Activated CD4-positive, alpha-beta T cell treated with anti-CD3 and anti-CD28 coated beads, Interleukin-2, amount 10 ng/mL, durations not matched to agents 7 days and 5 days (primary cell): ENCODE data around the gene VEGFA. TPM values are rescaled to one million over a fixed set of nuclear protein-coding genes. Genes with fewer than 3 reads are reported as not detected.
"Not testable (repeated sequence)": the region's sequence is repeated elsewhere in the genome, so short reads cannot be mapped to it uniquely, and the experiment has no call there.

Experiments used
- CTCF ChIA-PET: fragments of 350-600 bp; sonication (Branson Sonifier 250); formaldehyde crosslinking; loops from one replicate; lab custom pipeline; 2021; ENCODE audit warnings: antibody characterized with exemption; lab: Charles Lee
- POLR2A ChIA-PET: fragments of 350-600 bp; sonication (Branson Sonifier 250); formaldehyde crosslinking; loops from one replicate; lab custom pipeline; 2021; ENCODE audit warnings: antibody characterized with exemption; lab: Charles Lee
- DNase-seq: peaks from one replicate; pipeline ENCODE4 v3.0.0-alpha.2; 2020
- H3K27ac Mint-ChIP-seq: one replicate; pipeline ENCODE4 v1.8.0; 2021; ENCODE audit warnings: mild to moderate bottlenecking, moderate library complexity, mixed read lengths
- H3K27me3 Mint-ChIP-seq: one replicate; pipeline ENCODE4 v1.8.0; 2021; ENCODE audit warnings: mixed read lengths
- H3K36me3 Mint-ChIP-seq: one replicate; pipeline ENCODE4 v1.8.0; 2021; ENCODE audit warnings: low read depth, mixed read lengths
- H3K4me1 Mint-ChIP-seq: one replicate; pipeline ENCODE4 v1.8.0; 2021; ENCODE audit warnings: mixed read lengths
- H3K4me3 Mint-ChIP-seq: one replicate; pipeline ENCODE4 v1.8.0; 2021; ENCODE audit warnings: mild to moderate bottlenecking, moderate library complexity, mixed read lengths
- H3K9me3 Mint-ChIP-seq: one replicate; pipeline ENCODE4 v1.8.0; 2021; ENCODE audit warnings: mixed read lengths
- total RNA-seq, 2 experiments: library from RNA; stranded (reverse); gene quantifications; one replicate each; pipeline ENCODE4 v1.2.3, GENCODE V29; 2021

Gene VEGFA
- total RNA-seq, 2 experiments from 2014 or later = 23.7 to 25.8 TPM

DNA sequence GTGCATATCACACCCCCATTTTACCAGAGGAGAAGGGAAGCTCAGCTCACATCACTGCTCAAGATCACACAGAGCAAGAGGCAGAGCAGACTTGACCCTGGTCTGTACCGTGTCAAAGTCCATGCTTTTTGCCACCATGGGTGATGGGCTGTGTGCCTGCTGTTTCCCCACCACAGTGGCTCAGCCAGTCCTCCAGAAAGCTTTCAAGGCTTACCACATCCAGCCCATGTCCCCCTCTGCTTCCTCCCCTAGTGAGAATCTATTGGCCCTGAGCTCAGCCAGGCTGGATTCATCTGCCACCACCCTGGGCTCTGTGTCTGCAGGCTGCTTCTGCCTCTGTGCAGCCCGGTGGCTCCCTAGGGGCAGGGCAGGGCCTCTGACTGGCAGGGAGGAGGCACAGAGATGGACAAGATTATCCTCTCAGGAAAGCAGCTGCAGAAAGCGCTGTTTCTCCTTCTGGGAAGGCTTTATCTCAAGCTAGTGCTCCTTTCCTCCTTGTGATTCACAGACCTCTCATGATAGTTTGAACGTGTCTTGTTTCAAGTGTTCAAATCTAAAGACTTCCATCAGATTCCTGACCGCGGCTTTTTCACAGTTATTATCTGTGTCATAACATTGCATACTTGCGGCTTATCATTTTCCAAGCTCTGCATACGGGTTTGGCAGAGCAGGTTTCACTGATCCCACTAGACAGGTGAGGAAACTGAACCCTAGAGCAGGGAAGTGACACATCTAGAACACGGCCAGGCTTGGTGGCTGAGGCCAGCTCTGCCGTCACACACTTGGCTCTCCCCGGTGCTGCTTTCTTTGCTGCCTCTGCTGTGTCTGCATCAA lies 37.4 kb downstream of the VEGFA start:
- Mint-ChIP-seq H3K9me3 (no peaks in the 10 kb centered on the region), H3K4me3 (no peak overlapping the region), H3K27me3 (peaks cover 4% of the 10 kb centered on the region), H3K36me3 (no peaks in the 10 kb centered on the region), H3K4me1 (no peaks in the 10 kb centered on the region), H3K27ac (no peak overlapping the region)
- ChIA-PET CTCF (interaction anchor here (0.8 to 2.3 kb wide), 6 partner anchors 10 to 271 kb away, joined by 3 to 11 read pairs (median 3); partner anchors contain the start of gene VEGFA), POLR2A (interaction anchor here (0.7 kb wide), 1 partner anchor 40 kb away, joined by 3 read pairs; no protein-coding TSS in a partner anchor)
- no peak for DNase-seq

DNA sequence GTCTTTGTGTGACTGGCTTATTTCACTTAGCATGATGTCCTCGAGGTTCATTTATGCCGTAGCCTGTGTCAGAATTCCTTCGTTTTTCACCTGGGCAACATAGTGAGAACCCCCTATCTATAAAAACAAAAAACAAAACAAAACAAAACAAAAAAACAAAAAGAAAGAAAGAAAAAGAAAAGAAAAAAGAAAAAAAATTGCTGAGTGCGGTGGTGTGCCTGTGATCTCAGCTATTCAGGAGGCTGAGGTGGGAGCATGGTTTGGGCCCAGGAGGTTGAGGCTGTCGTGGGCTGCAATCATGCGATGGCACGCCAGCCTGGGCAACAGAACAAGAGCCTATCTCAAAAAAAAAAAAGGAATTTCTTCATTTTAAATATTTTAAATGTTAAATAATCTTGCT lies 38.4 kb downstream of the VEGFA start:
- Mint-ChIP-seq H3K4me1 (peaks cover 6% of the 10 kb centered on the region), H3K4me3 (no peak overlapping the region), H3K27me3 (peaks cover 4% of the 10 kb centered on the region), H3K9me3 (no peaks in the 10 kb centered on the region), H3K27ac (no peak overlapping the region), H3K36me3 (no peaks in the 10 kb centered on the region)
- DNase-seq = no peak
- ChIA-PET CTCF (interaction anchor here (0.7 to 2.3 kb wide), 3 partner anchors 9 to 72 kb away, joined by 3 to 11 read pairs (median 4); no protein-coding TSS in a partner anchor), POLR2A (no interaction called here)

DNA sequence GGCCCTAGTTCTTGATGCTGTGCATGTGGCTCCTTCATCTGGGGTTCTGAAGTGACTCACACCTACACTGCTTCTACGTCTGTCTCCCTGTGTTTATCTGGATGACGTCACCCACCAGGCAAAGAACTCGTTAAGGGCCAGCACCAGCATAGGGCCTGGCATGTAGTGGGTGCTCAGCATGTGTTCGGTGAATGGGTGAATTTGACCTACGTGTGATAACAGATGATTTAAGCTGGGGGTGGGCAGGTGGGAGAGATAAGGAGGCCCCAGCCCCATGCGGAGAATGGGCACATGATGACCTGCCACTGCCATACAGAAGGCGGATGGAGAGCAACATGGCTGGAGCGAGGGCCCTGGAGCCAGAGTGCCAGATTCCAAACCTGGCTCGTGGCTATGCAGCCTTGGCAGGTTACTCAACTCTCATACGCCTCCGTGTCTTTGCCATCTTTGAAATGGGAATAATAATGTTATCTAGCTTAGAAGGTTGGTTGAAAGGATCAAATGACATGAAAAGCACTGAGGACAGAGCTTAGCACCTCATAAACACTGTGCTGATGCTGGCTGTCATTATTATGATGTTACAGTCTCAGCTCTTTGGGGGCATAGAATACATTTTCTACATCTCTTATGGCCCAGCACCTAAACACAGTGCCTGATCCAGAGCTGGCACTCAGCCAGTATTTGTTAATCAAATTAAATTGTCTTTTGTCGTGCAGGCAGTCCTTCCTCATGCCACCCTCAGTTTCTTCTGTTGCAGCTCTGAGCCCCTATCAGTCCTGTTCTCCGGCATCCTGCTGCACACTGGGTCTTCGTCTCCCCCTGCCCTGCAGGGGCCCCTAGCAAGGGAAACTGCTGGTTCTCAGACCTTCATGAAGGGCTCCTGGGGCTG lies 39.6 kb downstream of the VEGFA start:
- H3K4me3 Mint-ChIP-seq = no peak overlapping the region
- H3K27ac Mint-ChIP-seq = no peak overlapping the region
- ChIA-PET POLR2A (no interaction called here), CTCF (no interaction called here)
- no peaks in the 10 kb centered on the region for H3K9me3 Mint-ChIP-seq
- no peak for DNase-seq
- peaks cover 9% of the 10 kb centered on the region for H3K4me1 Mint-ChIP-seq
- no peaks in the 10 kb centered on the region for H3K36me3 Mint-ChIP-seq
- peaks cover 4% of the 10 kb centered on the region for H3K27me3 Mint-ChIP-seq

DNA sequence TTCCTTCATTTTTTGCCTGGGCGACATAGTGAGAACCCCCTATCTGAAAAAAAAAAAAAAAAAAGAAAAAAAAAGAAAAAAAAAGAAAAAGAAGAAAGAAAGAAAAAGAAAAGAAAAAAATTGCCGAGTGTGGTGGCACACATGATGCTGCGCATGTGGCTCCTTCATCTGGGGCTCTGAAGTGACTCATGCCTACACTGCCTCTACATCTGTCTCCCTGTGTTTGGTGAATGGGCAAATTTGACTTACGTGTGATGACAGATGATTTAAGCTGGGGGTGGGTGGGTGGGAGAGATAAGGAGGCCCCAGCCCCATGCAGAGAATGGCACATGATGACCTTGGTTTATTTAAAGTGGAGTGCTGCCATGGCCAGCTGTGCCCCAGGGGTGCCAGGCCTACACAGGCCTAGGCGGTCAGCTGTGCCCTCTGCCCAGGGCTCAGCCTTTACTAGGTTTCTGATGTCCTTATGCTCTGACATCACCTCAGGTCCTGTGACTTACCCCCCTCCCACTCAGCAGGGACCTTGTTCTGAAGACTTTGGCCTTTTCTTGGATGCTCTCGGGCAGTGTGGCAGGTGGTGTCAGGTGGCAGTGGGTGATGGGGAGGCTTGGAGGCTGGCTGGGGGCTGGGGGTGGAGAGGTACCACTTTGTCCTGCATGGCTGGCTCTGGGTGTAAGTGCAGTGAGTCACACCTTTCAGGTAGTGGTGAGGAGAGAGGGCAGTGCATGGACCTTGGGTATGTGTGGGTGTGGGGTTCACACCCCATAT lies 41.1 kb downstream of the VEGFA start:
- no peaks in the 10 kb centered on the region for H3K9me3 Mint-ChIP-seq
- no peaks in the 10 kb centered on the region for H3K36me3 Mint-ChIP-seq
- DNase-seq = no peak
- peaks cover 4% of the 10 kb centered on the region for H3K27me3 Mint-ChIP-seq
- H3K4me3 Mint-ChIP-seq = no peak overlapping the region
- ChIA-PET CTCF (no interaction called here), POLR2A (no interaction called here)
- H3K4me1 Mint-ChIP-seq = peaks cover 9% of the 10 kb centered on the region
- H3K27ac Mint-ChIP-seq = no peak overlapping the region

DNA sequence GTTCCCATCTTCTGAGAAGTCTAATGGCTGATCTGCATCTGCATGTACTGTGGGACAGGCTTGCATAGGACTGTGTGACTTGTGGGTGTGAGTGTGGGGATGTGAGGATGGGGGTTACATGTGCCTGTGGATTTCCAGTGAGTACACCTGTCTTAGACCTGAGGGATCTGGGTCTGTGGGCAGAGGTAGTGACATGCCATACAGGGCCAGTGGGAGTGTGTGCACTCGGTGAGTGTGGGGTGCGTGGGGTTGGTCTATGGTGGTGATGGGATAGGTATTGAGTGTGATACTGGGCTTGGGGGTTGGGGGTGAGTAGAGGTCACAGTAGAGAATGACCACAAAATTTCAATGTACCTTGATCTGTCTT lies 41.7 kb downstream of the VEGFA start:
- Mint-ChIP-seq H3K36me3 (no peaks in the 10 kb centered on the region), H3K9me3 (no peaks in the 10 kb centered on the region), H3K4me1 (peaks cover 9% of the 10 kb centered on the region), H3K27me3 (peaks cover 4% of the 10 kb centered on the region), H3K27ac (no peak overlapping the region), H3K4me3 (no peak overlapping the region)
- CTCF ChIA-PET = no interaction called here
- POLR2A ChIA-PET = no interaction called here
- DNase-seq = no peak

DNA sequence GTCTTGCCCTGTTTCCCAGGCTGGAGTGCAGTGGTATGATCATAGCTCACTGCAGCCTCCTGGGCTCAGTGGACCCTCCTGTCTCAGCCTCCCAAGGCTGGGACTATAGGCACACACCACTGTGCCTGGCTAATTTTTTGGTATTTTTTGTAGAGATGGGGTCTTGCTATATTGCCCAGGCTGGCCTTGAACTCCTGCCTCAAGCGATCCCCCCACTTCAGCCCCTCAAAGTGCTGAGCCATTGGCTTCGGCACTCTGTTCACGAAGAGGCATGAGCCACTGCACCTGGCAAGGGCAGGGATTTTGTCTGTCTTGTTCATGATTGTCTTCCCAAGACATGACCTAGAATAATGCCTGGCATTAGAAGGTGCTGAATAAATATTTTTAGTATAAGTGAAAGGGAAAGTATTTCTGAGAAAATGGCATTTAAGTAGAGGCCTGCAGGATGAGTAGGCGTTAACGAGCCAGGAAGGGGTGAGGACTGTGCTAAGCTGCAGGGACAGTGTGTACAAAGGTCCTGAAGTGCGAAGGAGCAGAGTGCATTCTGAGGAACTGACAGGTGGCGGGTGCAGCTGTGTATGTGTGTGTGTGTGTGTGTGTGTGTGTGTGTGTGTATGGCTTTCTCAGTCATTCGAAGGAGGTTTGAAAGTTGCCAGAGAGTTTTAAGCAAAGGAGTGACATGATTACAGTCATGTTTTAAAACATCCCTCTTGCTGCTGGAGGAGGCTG lies 43.0 kb downstream of the VEGFA start:
- no peaks in the 10 kb centered on the region for H3K36me3 Mint-ChIP-seq
- H3K27ac Mint-ChIP-seq = no peak overlapping the region
- H3K4me3 Mint-ChIP-seq = no peak overlapping the region
- peak; percentile 15 for DNase-seq
- peaks cover 9% of the 10 kb centered on the region for H3K4me1 Mint-ChIP-seq
- POLR2A ChIA-PET = no interaction called here
- H3K27me3 Mint-ChIP-seq = peaks cover 4% of the 10 kb centered on the region
- CTCF ChIA-PET = no interaction called here
- no peaks in the 10 kb centered on the region for H3K9me3 Mint-ChIP-seq

DNA sequence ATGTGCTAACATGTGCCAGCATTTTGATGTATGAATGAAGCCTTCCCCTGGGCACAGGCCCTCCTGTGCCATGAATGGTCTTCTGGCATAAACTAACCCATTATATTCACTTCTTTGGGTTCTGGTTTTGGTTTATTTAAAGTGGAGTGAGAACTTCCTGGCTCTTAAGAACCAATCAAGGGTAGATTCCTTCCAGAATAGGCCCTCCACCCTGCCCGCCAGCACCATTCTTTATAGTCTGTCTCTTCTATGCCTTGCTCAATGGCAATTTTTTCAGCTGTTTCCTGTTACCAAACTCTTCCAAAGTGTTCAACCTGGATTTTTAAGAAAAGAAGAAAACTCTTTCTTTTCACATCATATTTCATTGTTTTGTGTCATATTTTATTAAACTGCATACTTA lies 44.1 kb downstream of the VEGFA start:
- no peak for DNase-seq
- ChIA-PET POLR2A (no interaction called here), CTCF (interaction anchor here (0.6 kb wide), 1 partner anchor 832 kb away, joined by 3 read pairs; no protein-coding TSS in a partner anchor)
- Mint-ChIP-seq H3K27ac (no peak overlapping the region), H3K36me3 (no peaks in the 10 kb centered on the region), H3K27me3 (no peaks in the 10 kb centered on the region), H3K4me1 (peaks cover 9% of the 10 kb centered on the region), H3K9me3 (no peaks in the 10 kb centered on the region), H3K4me3 (no peak overlapping the region)

DNA sequence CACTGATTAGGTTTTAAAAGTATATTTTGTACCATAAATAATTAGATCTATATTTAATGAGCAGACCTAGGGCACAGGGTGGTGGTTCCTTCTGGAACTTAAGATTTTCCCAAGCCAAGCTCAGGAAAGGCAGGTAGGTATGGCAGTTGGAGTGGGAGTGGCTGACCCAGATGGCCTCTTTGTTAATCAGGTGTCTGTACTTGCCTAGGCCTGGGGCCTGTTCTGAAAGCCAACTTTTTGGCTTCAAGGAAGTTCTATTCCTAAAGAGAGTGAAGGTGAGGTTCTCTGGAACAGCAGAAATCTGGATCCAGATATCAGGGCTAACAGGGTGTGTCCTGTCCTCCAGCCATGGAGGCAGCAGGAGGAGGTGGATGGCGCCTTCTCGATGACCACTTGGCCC lies 44.9 kb downstream of the VEGFA start:
- peaks cover 9% of the 10 kb centered on the region for H3K4me1 Mint-ChIP-seq
- CTCF ChIA-PET = no interaction called here
- no peaks in the 10 kb centered on the region for H3K36me3 Mint-ChIP-seq
- H3K27me3 Mint-ChIP-seq = no peaks in the 10 kb centered on the region
- no peaks in the 10 kb centered on the region for H3K9me3 Mint-ChIP-seq
- DNase-seq = no peak
- POLR2A ChIA-PET = no interaction called here
- no peak overlapping the region for H3K27ac Mint-ChIP-seq
- no peak overlapping the region for H3K4me3 Mint-ChIP-seq

DNA sequence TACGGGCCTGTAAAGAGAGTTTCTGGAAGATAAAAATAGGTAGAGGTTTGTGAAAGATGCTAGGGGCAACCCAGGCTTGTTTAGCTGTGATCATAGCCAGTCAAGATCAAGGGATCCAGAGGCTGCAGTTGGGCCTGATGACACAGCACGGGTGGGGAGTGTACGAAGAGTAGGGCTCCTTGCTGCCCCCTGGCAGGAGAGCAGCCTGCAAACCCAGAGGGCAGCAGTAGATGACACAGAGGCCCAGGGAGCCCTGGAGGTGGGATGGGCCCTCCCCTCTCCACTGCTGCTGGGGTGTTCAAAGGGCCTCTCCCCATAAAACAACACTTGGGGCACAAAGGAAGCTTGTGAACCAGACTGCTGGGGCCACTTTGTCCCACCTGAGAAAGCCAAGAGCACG lies 47.2 kb downstream of the VEGFA start:
- DNase-seq = no peak
- Mint-ChIP-seq H3K4me3 (no peak overlapping the region), H3K4me1 (peaks cover 9% of the 10 kb centered on the region), H3K9me3 (no peaks in the 10 kb centered on the region), H3K36me3 (no peaks in the 10 kb centered on the region), H3K27me3 (peaks cover 11% of the 10 kb centered on the region), H3K27ac (no peak overlapping the region)
- CTCF ChIA-PET = interaction anchor here (1.5 to 2.4 kb wide), 2 partner anchors 10 to 16 kb away, joined by 3 to 11 read pairs; no protein-coding TSS in a partner anchor
- POLR2A ChIA-PET = no interaction called here

DNA sequence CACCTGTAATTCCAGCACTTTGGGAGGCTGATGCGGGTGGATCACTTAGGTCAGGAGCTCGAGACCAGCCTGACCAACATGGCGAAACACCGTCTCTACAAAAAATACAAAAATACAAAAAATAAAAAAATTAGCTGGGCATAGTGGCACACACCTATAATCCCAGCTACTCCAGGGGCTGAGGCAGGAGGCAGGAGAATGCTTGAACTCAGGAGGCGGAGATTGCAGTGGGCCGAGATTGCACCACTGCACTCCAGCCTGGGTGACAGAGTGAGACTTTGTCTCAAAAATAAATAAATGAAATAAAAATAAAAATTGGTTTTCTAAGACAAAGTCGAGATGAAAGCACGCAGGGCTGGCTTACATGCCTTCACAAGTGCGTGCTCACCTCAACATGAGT lies 49.0 kb downstream of the VEGFA start:
- H3K9me3 Mint-ChIP-seq, POLR2A ChIA-PET, H3K4me3 Mint-ChIP-seq, H3K4me1 Mint-ChIP-seq, DNase-seq, H3K36me3 Mint-ChIP-seq, H3K27ac Mint-ChIP-seq: not testable (repeated sequence)
- H3K27me3 Mint-ChIP-seq = peaks cover 11% of the 10 kb centered on the region
- CTCF ChIA-PET = interaction anchor here (0.6 to 1.0 kb wide), 2 partner anchors 48 to 246 kb away, joined by 3 read pairs; no protein-coding TSS in a partner anchor

DNA sequence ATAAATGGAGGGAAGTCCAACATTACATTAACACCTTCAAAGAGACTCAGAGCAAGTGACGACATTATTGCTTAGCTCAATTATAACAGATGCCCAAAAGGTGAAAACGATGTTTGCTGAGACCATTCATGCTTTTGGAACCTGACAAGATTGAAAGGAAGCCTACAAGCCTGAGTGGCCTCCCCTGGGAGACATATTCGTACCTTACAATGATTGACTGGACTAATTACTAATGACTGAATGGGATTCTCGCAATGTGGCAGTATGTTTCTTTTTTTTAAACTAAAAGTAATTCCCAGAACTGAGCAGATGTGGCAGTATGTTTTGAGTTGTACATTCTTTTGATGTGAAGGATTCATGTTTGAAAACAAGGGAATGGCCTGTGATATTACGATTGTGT lies 49.9 kb downstream of the VEGFA start:
- H3K9me3 Mint-ChIP-seq = no peaks in the 10 kb centered on the region
- DNase-seq = no peak
- no peak overlapping the region for H3K4me3 Mint-ChIP-seq
- H3K36me3 Mint-ChIP-seq = no peaks in the 10 kb centered on the region
- POLR2A ChIA-PET = no interaction called here
- no peaks in the 10 kb centered on the region for H3K4me1 Mint-ChIP-seq
- CTCF ChIA-PET = interaction anchor here (0.9 kb wide), 1 partner anchor 9 kb away, joined by 3 read pairs; no protein-coding TSS in a partner anchor
- peaks cover 15% of the 10 kb centered on the region for H3K27me3 Mint-ChIP-seq
- H3K27ac Mint-ChIP-seq = no peak overlapping the region

DNA sequence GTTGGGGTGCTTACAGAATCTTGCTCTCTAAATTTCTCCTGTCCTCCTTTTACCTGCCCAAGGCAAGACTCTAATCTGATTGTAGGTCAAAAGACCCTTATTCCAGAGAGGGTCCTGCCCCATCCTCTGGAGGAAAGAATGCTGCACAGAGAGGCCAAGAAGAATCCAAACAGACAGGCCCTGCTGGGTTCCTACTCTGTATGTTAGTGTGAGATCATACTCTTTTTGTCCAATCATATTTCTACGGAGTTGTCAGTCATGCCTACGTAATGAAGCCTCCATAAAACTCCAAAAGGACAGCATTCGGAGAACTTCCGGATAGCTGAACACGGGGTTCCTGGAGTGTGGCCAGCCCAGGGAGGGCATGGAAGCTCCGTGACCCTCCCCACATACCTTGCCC lies 50.5 kb downstream of the VEGFA start:
- Mint-ChIP-seq H3K27me3 (peaks cover 15% of the 10 kb centered on the region), H3K27ac (no peak overlapping the region), H3K4me3 (no peak overlapping the region), H3K4me1 (no peaks in the 10 kb centered on the region), H3K9me3 (no peaks in the 10 kb centered on the region), H3K36me3 (no peaks in the 10 kb centered on the region)
- POLR2A ChIA-PET = no interaction called here
- no peak for DNase-seq
- CTCF ChIA-PET = interaction anchor here (0.5 to 0.9 kb wide), 2 partner anchors 9 to 155 kb away, joined by 3 to 5 read pairs; no protein-coding TSS in a partner anchor
